Epithelial cell of proximal tubule (primary cell): Measurements from ENCODE around the gene INVS. TPM values are rescaled to one million over a fixed set of nuclear protein-coding genes. Genes with fewer than 3 reads are reported as not detected.

ENCODE experiments used
- DNase-seq: peaks from one replicate; pipeline ENCODE4 v3.0.0-alpha.2; 2011; ENCODE audit warnings: low read depth
- H3K4me3 ChIP-seq: 2 replicates; pipeline ENCODE4 v1.5.1; 2011; ENCODE audit warnings: low read depth, mild to moderate bottlenecking, low read length
- CTCF ChIP-seq: conservative IDR thresholded peaks from 2 replicates; pipeline ENCODE4 v1.5.1; 2012; ENCODE audit warnings: low read depth, mild to moderate bottlenecking, low read length
- total RNA-seq: library from RNA; depleted of rRNA; stranded (reverse); fragments of >200 nt; gene quantifications from 2 replicates; pipeline ENCODE4 v1.2.3, GENCODE V29; 2015

Gene INVS
- total RNA-seq, 1 donor from 2014 or later = 9.1 TPM

- DNase-seq = no peak
- H3K4me3 ChIP-seq = no peak overlapping the region
These were observed 207.2 kb downstream of the INVS start for GRCh38 chr9:100306283-100306682.

GRCh38 chr9:100307080-100307479 lies 208.0 kb downstream of the INVS start:
- H3K4me3 ChIP-seq = no peak overlapping the region
- TF ChIP-seq CTCF = no peak

More at GRCh38 chr9:100306283-100306682, 207.2 kb downstream of the INVS start:
- no peak for TF ChIP-seq CTCF

GRCh38 chr9:100308965-100309564 lies 210.0 kb downstream of the INVS start:
- H3K4me3 ChIP-seq = no peak overlapping the region
- TF ChIP-seq CTCF = no peak
- DNase-seq = no peak

More at GRCh38 chr9:100307080-100307479, 208.0 kb downstream of the INVS start:
- no peak for DNase-seq

GRCh38 chr9:100309992-100310391 lies 210.9 kb downstream of the INVS start:
- DNase-seq = peak; percentile 16
- TF ChIP-seq CTCF = no peak
- H3K4me3 ChIP-seq = no peak overlapping the region

GRCh38 chr9:100315561-100315960 lies 216.5 kb downstream of the INVS start:
- no peak for DNase-seq
- no peak overlapping the region for H3K4me3 ChIP-seq
- no peak for TF ChIP-seq CTCF

- no peak for DNase-seq
- H3K4me3 ChIP-seq = no peak overlapping the region
- TF ChIP-seq CTCF = no peak
These were observed 218.7 kb downstream of the INVS start for GRCh38 chr9:100317706-100318105.

- H3K4me3 ChIP-seq = no peak overlapping the region
- peak; percentile 73 for TF ChIP-seq CTCF
- no peak for DNase-seq
These were observed 224.0 kb downstream of the INVS start for GRCh38 chr9:100322954-100323536.
